K562 (cell line): ENCODE measurements around the gene RGS12. TPM values are rescaled to one million over a fixed set of nuclear protein-coding genes. Genes with fewer than 3 reads are reported as not detected.

Source experiments
- ATAC-seq: fragments of 200-7000 bp; cut with Tn5 transposase; 3 replicates; pipeline ENCODE4 v1.9.1; 2020; ENCODE audit warnings: moderate library complexity
- BruUV-seq: library from RNA; stranded (reverse); fragments of 400-500 nt; replicated peaks from 2 replicates; lab custom pipeline; 2021; lab: Mats Ljungman, UMichigan
- CTCF ChIA-PET: fragments of 300-600 bp; formaldehyde crosslinking; extraction: SDS; loops from one replicate; lab custom pipeline; 2021; ENCODE audit warnings: low intra/inter-chr PET ratio; lab: Yijun Ruan, JAX
- POLR2A ChIA-PET: fragments of 300-600, 350-650 bp; sonication (Branson Sonifier 250); formaldehyde crosslinking; extraction: SDS; loops from one replicate; lab custom pipeline; 2021; ENCODE audit warnings: antibody characterized with exemption, inconsistent platforms; lab: Yijun Ruan, JAX
- DNase-seq, 4 experiments: peaks; one replicate each; pipeline versions ENCODE4 v3.0.0 to v3.0.0-alpha.2; 2011 to 2018; ENCODE audit warnings: low spot score in 3 of 4, mixed read lengths in 3 of 4; ENCODE audit errors: extremely low read depth in 1 of 4
- FAIRE-seq: peaks from 2 replicates; lab custom pipeline; 2011; peaks lifted over from hg19 to GRCh38; lab: Jason Lieb, UNC
- H2AFZ ChIP-seq: 2 replicates; pipeline ENCODE4 v1.6.0; 2011; ENCODE audit warnings: low read depth, low read length, control low read depth, inconsistent platforms
- H3K27ac ChIP-seq: fragments of 200-600 bp; 3 replicates; pipeline ENCODE4 v1.8.0; 2011; ENCODE audit warnings: low read depth, mild to moderate bottlenecking, control low read depth, inconsistent platforms, low read length, moderate library complexity, mixed read lengths; ENCODE audit errors: extremely low read depth
- H3K27me3 ChIP-seq, 2 experiments: fragments of 300-600 bp in 1 of 2; 2 replicates in 1 of 2; 3 replicates in 1 of 2; pipeline versions ENCODE4 v1.6.0 to v1.8.0; 2011; ENCODE audit warnings: inconsistent platforms in 2 of 2, low read length in 2 of 2, mild to moderate bottlenecking in 1 of 2, mixed read lengths in 1 of 2, moderate library complexity in 1 of 2; ENCODE audit not compliant: control insufficient read depth in 2 of 2, insufficient read depth in 2 of 2
- H3K36me3 ChIP-seq: fragments of 300-600 bp; 3 replicates; pipeline ENCODE4 v1.8.0; 2011; ENCODE audit warnings: mild to moderate bottlenecking, low read length, inconsistent platforms; ENCODE audit not compliant: control insufficient read depth, insufficient read depth
- H3K4me1 ChIP-seq, 2 experiments: fragments of 200-600 bp in 1 of 2; replicated peaks in 1 of 2; 2 replicates in 1 of 2; 3 replicates in 1 of 2; pipeline versions ENCODE4 v1.5.1 to v1.8.0; 2011; ENCODE audit warnings: inconsistent platforms in 2 of 2, low read length in 2 of 2, mild to moderate bottlenecking in 1 of 2, mixed read lengths in 1 of 2, moderate library complexity in 1 of 2; ENCODE audit not compliant: control insufficient read depth in 2 of 2, insufficient read depth in 2 of 2
- H3K4me2 ChIP-seq: 2 replicates; pipeline ENCODE4 v1.6.1; 2011; ENCODE audit warnings: low read length, control low read depth, inconsistent platforms, mixed read lengths; ENCODE audit not compliant: insufficient read depth
- H3K4me3 ChIP-seq: fragments of 200-600 bp; sonication (generic), shearing (Covaris generic); 2 replicates; pipeline ENCODE4 v1.5.1; 2016; ENCODE audit warnings: control low read depth, inconsistent platforms
- H3K79me2 ChIP-seq: fragments of 200-600 bp; 3 replicates; pipeline ENCODE4 v1.8.0; 2011; ENCODE audit warnings: low read length, inconsistent platforms; ENCODE audit not compliant: control insufficient read depth, insufficient read depth
- H3K9ac ChIP-seq, 2 experiments: 2 replicates each; pipeline versions ENCODE4 v1.6.0 to v1.6.1; 2011; ENCODE audit warnings: low read depth in 2 of 2, low read length in 2 of 2, control low read depth in 1 of 2, inconsistent platforms in 1 of 2, mild to moderate bottlenecking in 1 of 2, mixed read lengths in 1 of 2; ENCODE audit not compliant: insufficient read depth in 1 of 2
- H3K9me1 ChIP-seq: one replicate; pipeline ENCODE4 v1.6.0; 2011; ENCODE audit warnings: inconsistent platforms, mild to moderate bottlenecking, low read length, moderate library complexity; ENCODE audit not compliant: control insufficient read depth, insufficient read depth
- H3K9me3 ChIP-seq: replicated peaks from 2 replicates; pipeline ENCODE4 v1.5.1; 2011; ENCODE audit warnings: low read depth, low read length, inconsistent platforms; ENCODE audit not compliant: control insufficient read depth, insufficient read depth
- H4K20me1 ChIP-seq: replicated peaks from 2 replicates; pipeline ENCODE4 v1.6.1; 2011; ENCODE audit warnings: low read length, inconsistent platforms, mixed read lengths; ENCODE audit not compliant: control insufficient read depth, insufficient read depth
- GATA2 ChIP-seq: sonication (generic); formaldehyde crosslinking; IDR thresholded peaks from 2 replicates; pipeline ENCODE4 v1.4.0; 2020; ENCODE audit warnings: mild to moderate bottlenecking, missing genetic modification reagents
- GATAD2A ChIP-seq: fragments of 450-650 bp; IDR thresholded peaks from 2 replicates; pipeline ENCODE4 v1.6.1; 2017
- MYNN ChIP-seq, 2 experiments: sonication (generic); formaldehyde crosslinking in 1 of 2; IDR thresholded peaks; 2 replicates each; pipeline versions ENCODE4 v1.5.0 to v1.6.1; 2016 to 2020; ENCODE audit warnings: antibody characterized with exemption in 1 of 2, missing genetic modification reagents in 1 of 2
- PCBP1 ChIP-seq: fragments of 200-400 bp; formaldehyde crosslinking; IDR thresholded peaks from 2 replicates; pipeline ENCODE4 v1.6.1; 2018; ENCODE audit warnings: mild to moderate bottlenecking, low read depth, low read length; ENCODE audit not compliant: poor library complexity, severe bottlenecking
- RBM25 ChIP-seq: fragments of 200-400 bp; formaldehyde crosslinking; IDR thresholded peaks from 2 replicates; pipeline ENCODE4 v1.6.1; 2018; ENCODE audit warnings: low read length, low read depth, moderate library complexity; ENCODE audit not compliant: severe bottlenecking
- ZNF24 ChIP-seq: fragments of 450-650 bp; IDR thresholded peaks from 2 replicates; pipeline ENCODE4 v1.6.1; 2016
- WGBS: fragments of 100-300 bp; shearing (Covaris generic); methylation state at CpG from one replicate; pipeline ENCODE4 v1.1.6; 2016; ENCODE audit warnings: low coverage, mixed read lengths; ENCODE audit not compliant: insufficient coverage; ENCODE audit errors: missing lambda C conversion rate; 5-methylcytosine and 5-hydroxymethylcytosine counted together
- in situ Hi-C: fragments of 300-500 bp; cut with MboI; formaldehyde crosslinking; loops from 4 replicates; pipeline ENCODE4 v1.15.0; 2018; ENCODE audit warnings: inconsistent platforms, mixed read lengths
- intact Hi-C: fragments of 100-400 bp; cut with micrococcal nuclease; formaldehyde crosslinking; loops from 2 replicates; pipeline ENCODE4 v1.14.2; 2022
- polyA plus RNA-seq, 8 experiments: library from polyadenylated mRNA; depleted of rRNA in 4 of 8; stranded (reverse) in 5 of 8; unstranded in 3 of 8; fragments of >200 nt; fragmentation: Nextera tagmentation in 2 of 8; fragmentation: Illumina TruSeq in 1 of 8; extraction: Ambion mirVana in 2 of 8; extraction: Trizol in 1 of 8; gene quantifications; 2 replicates each; pipeline versions ENCODE4 v1.2.1 to v1.2.3, GENCODE V29; 2011 to 2014; ENCODE audit warnings: inconsistent platforms in 1 of 8, missing spikeins in 1 of 8
- total RNA-seq, 7 experiments: library from RNA; depleted of rRNA in 6 of 7; stranded (reverse); fragments of >200 nt in 6 of 7; fragmentation: Illumina TruSeq in 2 of 7; extraction: Trizol in 2 of 7; gene quantifications; 2 replicates each; pipeline versions ENCODE4 v1.2.1 to v1.2.3, GENCODE V29; 2011 to 2021; ENCODE audit warnings: low replicate concordance in 1 of 7
- TF ChIP-seq, protein P1 (sequence below): sonication (generic); formaldehyde crosslinking; IDR thresholded peaks from 2 replicates; pipeline ENCODE4 v1.8.1; 2022; ENCODE audit warnings: missing genetic modification reagents
- TF ChIP-seq, protein P2 (sequence below): sonication (generic); formaldehyde crosslinking; IDR thresholded peaks from 2 replicates; pipeline ENCODE4 v1.8.1; 2023; ENCODE audit warnings: mild to moderate bottlenecking, missing genetic modification reagents
- TF ChIP-seq, protein P3 (sequence below): sonication (generic); formaldehyde crosslinking; IDR thresholded peaks from 2 replicates; pipeline ENCODE4 v1.8.0; 2023; ENCODE audit warnings: missing genetic modification reagents, mild to moderate bottlenecking, borderline replicate concordance
- TF ChIP-seq, protein P4 (sequence below): fragments of 250-450 bp; sonication (Bioruptor Pico); IDR thresholded peaks from 2 replicates; pipeline ENCODE4 v1.8.0; 2021; ENCODE audit warnings: mild to moderate bottlenecking, moderate library complexity

RGS12 gene
- total and polyA plus RNA-seq, 9 of the 15 experiments (the other 6 are each of a cell fraction or from before 2014, with no cell fraction given), result 0.30 to 8.8 (median 5.5) TPM

DNA sequence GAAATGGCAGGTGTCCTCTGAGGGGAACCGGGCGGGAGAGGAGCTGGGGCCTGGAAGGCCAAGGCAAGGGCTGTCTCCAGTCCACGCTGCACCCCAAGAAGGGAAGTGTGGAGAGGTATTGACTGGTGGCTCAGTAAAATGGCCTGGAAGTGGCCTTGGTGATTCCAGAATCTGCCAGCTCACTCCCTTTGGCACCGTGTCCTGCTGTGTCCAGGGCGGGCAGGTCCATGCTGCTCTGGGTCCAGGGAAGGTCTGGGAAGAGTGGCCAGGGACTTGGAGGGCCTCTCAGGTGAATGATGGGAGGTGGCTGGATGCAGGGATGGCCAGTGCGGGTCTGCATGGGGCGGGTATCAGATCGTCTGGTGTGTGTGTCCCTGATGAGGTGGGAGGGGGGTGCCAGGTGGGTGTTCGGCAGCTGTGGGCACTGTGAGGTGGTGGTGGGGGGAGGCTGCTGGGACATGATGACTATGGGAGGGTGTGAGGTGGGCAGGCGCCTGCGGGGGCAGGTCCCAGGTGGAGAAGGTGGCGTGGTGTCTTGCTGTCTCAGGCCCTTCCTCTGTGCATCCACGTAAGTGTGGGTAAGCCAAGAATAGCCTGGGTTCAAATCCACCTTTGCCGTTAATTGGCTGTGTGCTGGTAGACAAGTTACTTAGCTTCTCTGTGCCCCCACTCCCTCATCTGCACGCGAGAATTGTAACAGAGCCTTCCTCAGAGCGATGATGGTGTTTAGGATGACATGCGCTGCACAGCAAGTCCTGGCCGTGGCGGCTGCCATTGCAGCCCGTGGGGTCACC, 17.7 kb downstream of the RGS12 start:
- no peak overlapping the region for H2AFZ ChIP-seq
- no peaks in the 10 kb centered on the region for H3K9me1 ChIP-seq
- ChIA-PET CTCF (no interaction called here), POLR2A (interaction anchor here (2.0 kb wide), 1 partner anchor 8 kb away, joined by 4 read pairs; no protein-coding TSS in a partner anchor)
- no peak overlapping the region for H3K4me2 ChIP-seq
- H3K4me1 ChIP-seq, result peaks cover 0 to 5% of the 10 kb centered on the region in 2 experiments; a peak in 2 of 5 replicates
- peaks cover 0 to 43% of the 10 kb centered on the region in 2 experiments; a peak in 3 of 5 replicates for H3K27me3 ChIP-seq
- ATAC-seq (no peak), FAIRE-seq (no peak), DNase-seq (no peak)
- H4K20me1 ChIP-seq, result peaks cover 46% of the 10 kb centered on the region
- no peaks in the 10 kb centered on the region for H3K9me3 ChIP-seq
- H3K36me3 ChIP-seq, result no peaks in the 10 kb centered on the region
- H3K27ac ChIP-seq, result no peak overlapping the region
- intact Hi-C loops (no loop called here), in situ Hi-C loops (no loop called here)
- no peak overlapping the region for H3K9ac ChIP-seq
- no TSS peak for BruUV-seq
- no peaks in the 10 kb centered on the region for H3K79me2 ChIP-seq
- H3K4me3 ChIP-seq, result no peak overlapping the region
- 41% methylated on average over 21 of the region's 21 CpGs for WGBS
- TF ChIP-seq, protein P1, sequence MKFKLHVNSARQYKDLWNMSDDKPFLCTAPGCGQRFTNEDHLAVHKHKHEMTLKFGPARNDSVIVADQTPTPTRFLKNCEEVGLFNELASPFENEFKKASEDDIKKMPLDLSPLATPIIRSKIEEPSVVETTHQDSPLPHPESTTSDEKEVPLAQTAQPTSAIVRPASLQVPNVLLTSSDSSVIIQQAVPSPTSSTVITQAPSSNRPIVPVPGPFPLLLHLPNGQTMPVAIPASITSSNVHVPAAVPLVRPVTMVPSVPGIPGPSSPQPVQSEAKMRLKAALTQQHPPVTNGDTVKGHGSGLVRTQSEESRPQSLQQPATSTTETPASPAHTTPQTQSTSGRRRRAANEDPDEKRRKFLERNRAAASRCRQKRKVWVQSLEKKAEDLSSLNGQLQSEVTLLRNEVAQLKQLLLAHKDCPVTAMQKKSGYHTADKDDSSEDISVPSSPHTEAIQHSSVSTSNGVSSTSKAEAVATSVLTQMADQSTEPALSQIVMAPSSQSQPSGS (CRISPR knock-in tag), result no peak
- TF ChIP-seq GATA2 (no peak), RBM25 (no peak), ZNF24 (no peak), GATAD2A (no peak), PCBP1 (no peak), MYNN (IDR thresholded peaks at IDR 0.05) (no peak), MYNN (CRISPR knock-in tag; IDR thresholded peaks at IDR 0.05) (no peak)
- TF ChIP-seq, protein P2, sequence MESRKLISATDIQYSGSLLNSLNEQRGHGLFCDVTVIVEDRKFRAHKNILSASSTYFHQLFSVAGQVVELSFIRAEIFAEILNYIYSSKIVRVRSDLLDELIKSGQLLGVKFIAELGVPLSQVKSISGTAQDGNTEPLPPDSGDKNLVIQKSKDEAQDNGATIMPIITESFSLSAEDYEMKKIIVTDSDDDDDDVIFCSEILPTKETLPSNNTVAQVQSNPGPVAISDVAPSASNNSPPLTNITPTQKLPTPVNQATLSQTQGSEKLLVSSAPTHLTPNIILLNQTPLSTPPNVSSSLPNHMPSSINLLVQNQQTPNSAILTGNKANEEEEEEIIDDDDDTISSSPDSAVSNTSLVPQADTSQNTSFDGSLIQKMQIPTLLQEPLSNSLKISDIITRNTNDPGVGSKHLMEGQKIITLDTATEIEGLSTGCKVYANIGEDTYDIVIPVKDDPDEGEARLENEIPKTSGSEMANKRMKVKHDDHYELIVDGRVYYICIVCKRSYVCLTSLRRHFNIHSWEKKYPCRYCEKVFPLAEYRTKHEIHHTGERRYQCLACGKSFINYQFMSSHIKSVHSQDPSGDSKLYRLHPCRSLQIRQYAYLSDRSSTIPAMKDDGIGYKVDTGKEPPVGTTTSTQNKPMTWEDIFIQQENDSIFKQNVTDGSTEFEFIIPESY, result no peak
- TF ChIP-seq, protein P3, sequence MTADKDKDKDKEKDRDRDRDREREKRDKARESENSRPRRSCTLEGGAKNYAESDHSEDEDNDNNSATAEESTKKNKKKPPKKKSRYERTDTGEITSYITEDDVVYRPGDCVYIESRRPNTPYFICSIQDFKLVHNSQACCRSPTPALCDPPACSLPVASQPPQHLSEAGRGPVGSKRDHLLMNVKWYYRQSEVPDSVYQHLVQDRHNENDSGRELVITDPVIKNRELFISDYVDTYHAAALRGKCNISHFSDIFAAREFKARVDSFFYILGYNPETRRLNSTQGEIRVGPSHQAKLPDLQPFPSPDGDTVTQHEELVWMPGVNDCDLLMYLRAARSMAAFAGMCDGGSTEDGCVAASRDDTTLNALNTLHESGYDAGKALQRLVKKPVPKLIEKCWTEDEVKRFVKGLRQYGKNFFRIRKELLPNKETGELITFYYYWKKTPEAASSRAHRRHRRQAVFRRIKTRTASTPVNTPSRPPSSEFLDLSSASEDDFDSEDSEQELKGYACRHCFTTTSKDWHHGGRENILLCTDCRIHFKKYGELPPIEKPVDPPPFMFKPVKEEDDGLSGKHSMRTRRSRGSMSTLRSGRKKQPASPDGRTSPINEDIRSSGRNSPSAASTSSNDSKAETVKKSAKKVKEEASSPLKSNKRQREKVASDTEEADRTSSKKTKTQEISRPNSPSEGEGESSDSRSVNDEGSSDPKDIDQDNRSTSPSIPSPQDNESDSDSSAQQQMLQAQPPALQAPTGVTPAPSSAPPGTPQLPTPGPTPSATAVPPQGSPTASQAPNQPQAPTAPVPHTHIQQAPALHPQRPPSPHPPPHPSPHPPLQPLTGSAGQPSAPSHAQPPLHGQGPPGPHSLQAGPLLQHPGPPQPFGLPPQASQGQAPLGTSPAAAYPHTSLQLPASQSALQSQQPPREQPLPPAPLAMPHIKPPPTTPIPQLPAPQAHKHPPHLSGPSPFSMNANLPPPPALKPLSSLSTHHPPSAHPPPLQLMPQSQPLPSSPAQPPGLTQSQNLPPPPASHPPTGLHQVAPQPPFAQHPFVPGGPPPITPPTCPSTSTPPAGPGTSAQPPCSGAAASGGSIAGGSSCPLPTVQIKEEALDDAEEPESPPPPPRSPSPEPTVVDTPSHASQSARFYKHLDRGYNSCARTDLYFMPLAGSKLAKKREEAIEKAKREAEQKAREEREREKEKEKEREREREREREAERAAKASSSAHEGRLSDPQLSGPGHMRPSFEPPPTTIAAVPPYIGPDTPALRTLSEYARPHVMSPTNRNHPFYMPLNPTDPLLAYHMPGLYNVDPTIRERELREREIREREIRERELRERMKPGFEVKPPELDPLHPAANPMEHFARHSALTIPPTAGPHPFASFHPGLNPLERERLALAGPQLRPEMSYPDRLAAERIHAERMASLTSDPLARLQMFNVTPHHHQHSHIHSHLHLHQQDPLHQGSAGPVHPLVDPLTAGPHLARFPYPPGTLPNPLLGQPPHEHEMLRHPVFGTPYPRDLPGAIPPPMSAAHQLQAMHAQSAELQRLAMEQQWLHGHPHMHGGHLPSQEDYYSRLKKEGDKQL (CRISPR knock-in tag), result no peak
- TF ChIP-seq, protein P4, sequence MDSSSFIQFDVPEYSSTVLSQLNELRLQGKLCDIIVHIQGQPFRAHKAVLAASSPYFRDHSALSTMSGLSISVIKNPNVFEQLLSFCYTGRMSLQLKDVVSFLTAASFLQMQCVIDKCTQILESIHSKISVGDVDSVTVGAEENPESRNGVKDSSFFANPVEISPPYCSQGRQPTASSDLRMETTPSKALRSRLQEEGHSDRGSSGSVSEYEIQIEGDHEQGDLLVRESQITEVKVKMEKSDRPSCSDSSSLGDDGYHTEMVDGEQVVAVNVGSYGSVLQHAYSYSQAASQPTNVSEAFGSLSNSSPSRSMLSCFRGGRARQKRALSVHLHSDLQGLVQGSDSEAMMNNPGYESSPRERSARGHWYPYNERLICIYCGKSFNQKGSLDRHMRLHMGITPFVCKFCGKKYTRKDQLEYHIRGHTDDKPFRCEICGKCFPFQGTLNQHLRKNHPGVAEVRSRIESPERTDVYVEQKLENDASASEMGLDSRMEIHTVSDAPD (CRISPR knock-in tag), result no peak
